Measurements from ENCODE around the gene THBD.

GRCh38 chr20:23017516-23017915 lies 32.0 kb downstream of the THBD start:
- no peak for TF ChIP-seq EZH2 (IDR thresholded peaks at IDR 0.05; ENCODE audit: low read length, unreplicated experiment)
- TF ChIP-seq CTCF (conservative IDR thresholded peaks at IDR 0.05; ENCODE audit: low read depth, low read length) = no peak
